HEK293T (cell line): ENCODE data around the gene CEACAM18.

Experiments
- CTCF ChIA-PET: fragments of 350-600 bp; formaldehyde crosslinking; extraction: SDS; loops from one replicate; lab custom pipeline; 2021; ENCODE audit warnings: antibody characterized with exemption, inconsistent platforms; lab: Yijun Ruan, JAX
- POLR2A ChIA-PET: fragments of 350-600 bp; formaldehyde crosslinking; extraction: SDS; loops from one replicate; lab custom pipeline; 2020; ENCODE audit warnings: antibody characterized with exemption, inconsistent platforms; lab: Yijun Ruan, JAX
- DNase-seq: peaks from one replicate; pipeline ENCODE4 v3.0.0; 2012; ENCODE audit warnings: mixed read lengths; ENCODE audit errors: extremely low spot score
- ARNT ChIP-seq: fragments of 450-650 bp; IDR thresholded peaks from 2 replicates; pipeline ENCODE4 v1.6.1; 2017; ENCODE audit warnings: mild to moderate bottlenecking
- BHLHE40 ChIP-seq: fragments of 450-650 bp; IDR thresholded peaks from 2 replicates; pipeline ENCODE4 v1.6.1; 2016; ENCODE audit warnings: mild to moderate bottlenecking, moderate library complexity, borderline replicate concordance
- CTBP1 ChIP-seq: fragments of 450-650 bp; IDR thresholded peaks from 2 replicates; pipeline ENCODE4 v1.6.1; 2016; ENCODE audit warnings: borderline replicate concordance
- ELF4 ChIP-seq: fragments of 450-650 bp; IDR thresholded peaks from 2 replicates; pipeline ENCODE4 v1.6.1; 2017; ENCODE audit warnings: antibody characterized with exemption
- FOXA1 ChIP-seq: fragments of 450-650 bp; IDR thresholded peaks from 2 replicates; pipeline ENCODE4 v1.6.1; 2016; ENCODE audit warnings: mild to moderate bottlenecking
- FOXK2 ChIP-seq: fragments of 450-650 bp; IDR thresholded peaks from 2 replicates; pipeline ENCODE4 v1.6.1; 2016; ENCODE audit warnings: mild to moderate bottlenecking
- FOXM1 ChIP-seq: fragments of 450-650 bp; IDR thresholded peaks from 2 replicates; pipeline ENCODE4 v1.6.1; 2017; ENCODE audit warnings: mild to moderate bottlenecking, borderline replicate concordance
- HDGF ChIP-seq: fragments of 450-650 bp; IDR thresholded peaks from 2 replicates; pipeline ENCODE4 v1.6.1; 2017; ENCODE audit warnings: antibody characterized with exemption, borderline replicate concordance
- L3MBTL2 ChIP-seq: fragments of 450-650 bp; conservative IDR thresholded peaks from 2 replicates; pipeline ENCODE4 v1.6.1; 2016; ENCODE audit warnings: mild to moderate bottlenecking
- LEF1 ChIP-seq: fragments of 450-650 bp; IDR thresholded peaks from 2 replicates; pipeline ENCODE4 v1.6.1; 2017; ENCODE audit warnings: mild to moderate bottlenecking, borderline replicate concordance
- NFRKB ChIP-seq: fragments of 450-650 bp; IDR thresholded peaks from 2 replicates; pipeline ENCODE4 v1.6.1; 2016; ENCODE audit warnings: mild to moderate bottlenecking, moderate library complexity
- SP1 ChIP-seq: fragments of 450-650 bp; IDR thresholded peaks from 2 replicates; pipeline ENCODE4 v1.6.1; 2017
- SUZ12 ChIP-seq: fragments of 450-650 bp; IDR thresholded peaks from 2 replicates; pipeline ENCODE4 v1.6.1; 2016; ENCODE audit warnings: mild to moderate bottlenecking
- TARDBP ChIP-seq: fragments of 450-650 bp; IDR thresholded peaks from 2 replicates; pipeline ENCODE4 v1.6.1; 2016
- ZNF384 ChIP-seq: fragments of 450-650 bp; IDR thresholded peaks from 2 replicates; pipeline ENCODE4 v1.6.1; 2016
- TF ChIP-seq, protein P1 (sequence below): fragments of 450-650 bp; IDR thresholded peaks from 2 replicates; pipeline ENCODE4 v1.6.1; 2016

Gene CEACAM18

DNA sequence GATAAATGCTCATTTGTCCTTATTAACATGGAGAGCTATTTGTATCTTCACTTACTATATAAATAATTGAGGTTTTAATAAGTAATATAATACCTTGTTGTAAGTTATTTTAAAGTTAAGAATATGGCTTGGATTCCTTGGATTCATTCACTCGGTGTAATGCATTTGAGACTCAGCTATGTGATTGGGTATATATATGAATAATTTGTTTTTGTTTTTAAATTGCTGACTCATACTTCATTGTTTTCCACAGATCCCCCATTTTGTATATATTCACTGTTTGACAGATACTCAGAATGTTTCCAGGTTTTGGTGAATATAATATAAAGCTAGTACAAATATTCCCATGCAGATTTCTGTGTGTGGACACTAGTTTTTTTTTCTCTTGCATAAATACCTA, 6.8 kb upstream of the CEACAM18 start:
- ChIA-PET CTCF (interaction anchor here (0.7 to 1.3 kb wide), 3 partner anchors 183 to 190 kb away, joined by 3 to 7 read pairs (median 4); no protein-coding TSS in a partner anchor), POLR2A (no interaction called here)
- DNase-seq, result no peak
- TF ChIP-seq SUZ12 (no peak), ARNT (no peak), CTBP1 (no peak), SP1 (no peak), L3MBTL2 (no peak), ELF4 (no peak), ZNF384 (no peak), TARDBP (no peak), FOXA1 (no peak)

DNA sequence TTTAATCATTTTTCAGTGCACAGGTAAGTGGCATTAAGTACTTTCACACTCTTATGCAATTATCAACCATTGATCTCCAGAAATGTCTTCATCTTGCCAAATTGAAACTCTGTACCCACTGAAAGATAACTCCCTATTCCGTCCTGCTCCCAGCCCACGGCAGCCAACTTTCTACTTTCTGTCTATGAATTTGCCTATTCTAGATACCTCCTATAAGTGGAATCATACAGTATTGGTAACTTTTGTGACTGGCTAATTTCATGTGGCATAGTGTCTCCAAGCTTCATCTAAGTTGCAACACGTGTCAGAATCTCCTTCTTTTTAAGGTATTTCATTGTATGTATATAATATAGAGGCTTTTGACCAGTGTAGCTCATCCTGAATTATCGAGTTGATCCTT, 5.7 kb upstream of the CEACAM18 start:
- no peak for DNase-seq
- ChIA-PET POLR2A (no interaction called here), CTCF (interaction anchor here (1.7 kb wide), 1 partner anchor 185 kb away, joined by 14 read pairs; no protein-coding TSS in a partner anchor)
- TF ChIP-seq FOXK2, result no peak
- TF ChIP-seq HDGF, result no peak
- no peak for TF ChIP-seq ZNF384
- TF ChIP-seq FOXM1, result no peak

DNA sequence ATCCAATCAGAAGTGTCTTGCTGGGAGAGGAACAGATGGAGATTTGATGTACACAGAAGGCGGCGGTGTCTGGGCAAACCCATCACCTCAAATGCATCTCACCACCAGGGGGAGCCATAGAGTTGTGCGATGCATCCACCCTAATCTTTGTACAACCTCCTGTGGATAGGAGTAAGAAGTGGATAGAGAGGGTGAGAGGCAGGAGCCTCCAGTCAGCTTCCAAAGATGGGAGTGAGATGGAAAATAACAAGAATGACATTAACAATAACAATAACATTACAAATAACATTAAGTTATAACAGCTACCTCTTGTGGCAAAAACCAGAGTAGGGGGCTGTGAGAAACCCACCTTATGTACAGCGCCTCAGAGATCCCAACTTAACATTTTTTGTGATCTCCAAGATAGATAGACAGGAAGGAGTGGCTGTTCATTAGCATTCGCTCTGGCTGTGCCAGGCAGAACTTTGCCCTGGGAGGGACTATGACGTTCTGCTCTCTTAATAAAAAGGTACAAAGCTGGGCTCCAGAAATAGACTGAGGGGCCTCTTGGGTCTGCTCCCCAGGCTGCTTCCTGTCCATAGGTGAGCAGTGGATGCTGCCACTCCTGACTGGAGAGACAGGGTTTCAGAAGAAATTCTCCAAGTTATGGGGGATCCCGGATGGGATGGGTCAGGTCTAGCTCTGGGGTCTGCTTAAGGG, 5.2 kb upstream of the CEACAM18 start:
- ChIA-PET POLR2A (no interaction called here), CTCF (interaction anchor here (1.7 kb wide), 1 partner anchor 184 kb away, joined by 14 read pairs; no protein-coding TSS in a partner anchor)
- TF ChIP-seq ARNT, result no peak
- no peak for TF ChIP-seq FOXK2
- TF ChIP-seq HDGF, result no peak
- TF ChIP-seq L3MBTL2, result no peak
- TF ChIP-seq FOXA1, result no peak
- TF ChIP-seq ELF4, result no peak
- TF ChIP-seq, protein P1, sequence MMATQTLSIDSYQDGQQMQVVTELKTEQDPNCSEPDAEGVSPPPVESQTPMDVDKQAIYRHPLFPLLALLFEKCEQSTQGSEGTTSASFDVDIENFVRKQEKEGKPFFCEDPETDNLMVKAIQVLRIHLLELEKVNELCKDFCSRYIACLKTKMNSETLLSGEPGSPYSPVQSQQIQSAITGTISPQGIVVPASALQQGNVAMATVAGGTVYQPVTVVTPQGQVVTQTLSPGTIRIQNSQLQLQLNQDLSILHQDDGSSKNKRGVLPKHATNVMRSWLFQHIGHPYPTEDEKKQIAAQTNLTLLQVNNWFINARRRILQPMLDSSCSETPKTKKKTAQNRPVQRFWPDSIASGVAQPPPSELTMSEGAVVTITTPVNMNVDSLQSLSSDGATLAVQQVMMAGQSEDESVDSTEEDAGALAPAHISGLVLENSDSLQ, result no peak
- DNase-seq, result peak; percentile 68

DNA sequence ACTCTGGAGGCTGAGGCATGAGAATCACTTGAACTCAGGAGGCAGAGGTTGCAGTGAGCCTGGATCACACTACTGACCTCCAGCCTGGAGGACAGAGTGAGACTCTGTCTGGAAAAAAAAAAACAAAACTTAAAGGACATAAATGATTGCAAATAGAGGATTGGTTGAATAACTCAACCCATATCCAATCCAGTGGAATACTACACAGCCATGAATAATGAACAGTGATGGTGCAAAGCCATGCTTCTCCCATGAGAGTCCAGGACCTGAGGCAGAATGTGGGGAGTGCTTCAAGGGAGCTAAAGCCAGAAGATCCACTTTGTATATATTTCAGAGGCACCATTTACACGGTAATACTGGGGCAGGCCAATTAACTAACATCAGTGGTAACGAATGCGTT, 2.2 kb upstream of the CEACAM18 start:
- DNase-seq, result no peak
- ChIA-PET POLR2A (no interaction called here), CTCF (no interaction called here)
- no peak for TF ChIP-seq BHLHE40
- no peak for TF ChIP-seq SUZ12
- TF ChIP-seq L3MBTL2, result no peak
- TF ChIP-seq TARDBP, result no peak
- no peak for TF ChIP-seq CTBP1
- no peak for TF ChIP-seq FOXA1
- no peak for TF ChIP-seq FOXK2
- TF ChIP-seq LEF1, result no peak
- no peak for TF ChIP-seq HDGF
- no peak for TF ChIP-seq ELF4
- no peak for TF ChIP-seq SP1
- no peak for TF ChIP-seq ZNF384
- TF ChIP-seq NFRKB, result no peak
- TF ChIP-seq ARNT, result no peak

DNA sequence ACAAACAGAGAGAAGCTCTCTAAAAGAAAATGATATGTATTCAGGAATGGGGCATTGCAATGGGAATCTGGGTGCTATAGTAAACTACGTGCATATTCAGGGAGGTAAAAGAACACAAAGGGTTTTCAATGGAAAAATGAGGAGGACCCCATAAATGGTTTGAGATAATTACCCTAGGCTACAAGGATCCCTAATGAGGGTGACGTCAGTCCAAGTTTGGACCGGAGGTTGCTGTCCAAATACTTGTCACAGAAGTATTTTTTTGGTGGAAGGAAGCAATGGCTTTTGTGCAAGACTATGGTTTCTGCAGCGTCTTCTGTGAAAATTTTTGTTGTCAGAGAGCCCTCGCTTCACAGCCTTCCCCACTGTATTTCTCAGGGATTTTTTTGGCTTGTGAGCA, 995 bp upstream of the CEACAM18 start:
- ChIA-PET POLR2A (no interaction called here), CTCF (no interaction called here)
- TF ChIP-seq ARNT (no peak), LEF1 (no peak)
- no peak for DNase-seq

DNA sequence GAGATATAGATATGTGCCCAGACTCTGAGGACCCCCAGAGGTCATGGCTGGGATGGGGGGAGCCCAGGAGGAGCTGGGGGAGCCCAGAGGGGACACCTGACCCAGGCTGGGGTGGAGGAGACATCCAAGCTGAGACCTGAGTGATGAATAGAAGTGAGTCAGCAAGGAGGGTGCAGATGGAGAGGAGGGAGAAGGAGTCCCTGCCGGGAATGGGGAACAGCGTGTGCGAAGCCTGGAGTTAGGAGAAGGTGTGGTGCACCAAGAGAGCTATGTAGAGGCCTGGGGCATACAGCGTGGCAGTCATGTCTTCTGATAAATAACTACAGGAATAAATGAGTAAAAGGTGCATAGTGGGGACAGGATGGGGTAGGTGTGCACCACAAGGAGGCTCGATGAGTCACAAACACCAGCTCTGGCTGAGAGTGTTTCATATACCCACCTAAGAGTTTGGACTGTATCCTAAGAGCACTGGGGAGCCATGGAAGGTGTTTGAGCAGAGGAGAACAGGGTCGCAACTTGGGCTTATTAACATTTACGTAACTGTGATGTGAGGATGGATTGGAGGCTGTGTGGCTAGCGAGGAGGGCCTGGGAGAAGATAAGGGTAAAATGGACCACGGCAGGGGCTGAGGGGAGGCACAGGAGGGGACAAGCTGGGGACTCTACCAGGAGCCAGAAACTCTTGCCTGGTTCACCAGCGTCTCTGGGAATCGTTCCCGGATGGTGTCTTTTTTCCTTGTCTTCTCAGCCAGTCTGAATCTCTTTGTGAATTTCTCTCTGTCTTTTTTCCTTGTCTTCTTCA, 1.4 kb downstream of the CEACAM18 start:
- CTCF ChIA-PET, result no interaction called here
- no peak for DNase-seq
- POLR2A ChIA-PET, result no interaction called here
- TF ChIP-seq FOXM1 (no peak), LEF1 (no peak), CTBP1 (no peak), HDGF (no peak), ARNT (no peak), BHLHE40 (no peak), FOXK2 (no peak), ZNF384 (no peak), FOXA1 (no peak), SUZ12 (no peak), L3MBTL2 (no peak)
- TF ChIP-seq, protein P1, result no peak

DNA sequence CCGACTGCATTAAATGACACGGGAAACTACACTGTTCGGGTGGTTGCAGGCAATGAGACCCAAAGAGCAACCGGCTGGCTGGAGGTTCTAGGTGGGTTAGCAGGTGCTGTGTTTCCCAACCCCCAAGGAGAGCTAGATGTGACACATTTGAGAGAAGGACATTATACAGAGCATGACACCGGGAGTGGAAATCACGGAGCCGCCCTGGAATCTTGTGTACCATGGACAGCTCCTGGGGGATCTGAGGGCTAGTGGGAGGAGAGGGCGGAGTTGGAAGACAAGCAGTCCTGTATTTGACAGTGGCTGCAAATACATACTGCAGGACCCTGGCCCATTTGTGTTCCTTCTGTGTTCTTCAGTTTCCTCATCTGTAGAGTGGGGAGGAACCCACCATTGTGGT, 2.3 kb downstream of the CEACAM18 start:
- peak; percentile 32 for DNase-seq

More for the DNA sequence above, 2.3 kb downstream of the CEACAM18 start:
- TF ChIP-seq LEF1, result no peak
- TF ChIP-seq HDGF, result no peak
- no peak for TF ChIP-seq CTBP1
- TF ChIP-seq ELF4, result no peak
- TF ChIP-seq, protein P1, result no peak
- no peak for TF ChIP-seq FOXM1
- no peak for TF ChIP-seq FOXK2
- TF ChIP-seq NFRKB, result no peak
- no peak for TF ChIP-seq FOXA1
- TF ChIP-seq BHLHE40, result no peak
- TF ChIP-seq L3MBTL2, result no peak
- no peak for TF ChIP-seq ZNF384
- no peak for TF ChIP-seq ARNT
- no peak for TF ChIP-seq SUZ12
- POLR2A ChIA-PET, result no interaction called here
- CTCF ChIA-PET, result no interaction called here
